Measurements from ENCODE around the gene HIF1AN.

The HIF1AN gene

GRCh38 chr10:100522107-100522801 lies 13.5 kb upstream of the HIF1AN start:
- DNase-seq (ENCODE audit: low spot score): no peak

DNA sequence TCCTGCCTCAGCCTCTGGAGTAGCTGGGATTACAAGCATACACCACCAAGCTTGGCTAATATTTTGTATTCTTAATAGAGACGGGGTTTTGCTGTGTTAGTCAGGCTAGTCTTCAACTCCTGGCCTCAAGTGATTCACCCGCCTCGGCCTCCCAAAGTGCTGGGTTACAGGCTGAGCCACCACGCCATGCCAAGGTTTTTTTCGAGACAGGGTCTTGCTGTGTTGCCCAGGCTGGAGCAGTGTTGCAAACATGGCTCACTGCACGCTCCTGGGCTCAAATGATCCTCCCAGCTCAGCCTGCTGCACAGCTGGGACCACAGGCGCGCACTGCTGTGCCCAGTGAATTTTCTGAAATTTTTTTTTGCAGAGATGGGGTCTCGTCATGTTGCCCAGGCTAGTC lies 12.8 kb upstream of the HIF1AN start:
- DNase-seq (ENCODE audit: low spot score): no peak

DNA sequence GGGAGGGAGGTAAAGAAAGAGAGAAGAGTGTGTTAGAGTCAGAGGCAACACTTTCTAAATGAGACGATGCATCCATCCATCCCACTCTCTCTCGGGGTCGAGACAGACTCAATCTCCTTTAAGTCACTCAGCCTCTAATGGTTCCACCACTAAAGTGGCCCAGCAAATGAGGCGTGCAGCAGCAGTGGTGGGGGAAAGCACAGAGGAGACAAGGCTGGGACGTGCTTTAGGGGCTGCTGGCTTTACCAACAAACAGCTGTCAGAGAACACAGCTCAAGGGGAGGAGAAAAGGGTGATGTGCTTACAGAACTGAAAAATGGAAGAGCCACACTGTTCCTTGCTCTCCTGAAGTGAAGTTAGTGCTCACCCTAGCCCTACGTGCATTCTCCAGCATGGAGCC lies 11.5 kb upstream of the HIF1AN start:
- no peak for DNase-seq (ENCODE audit: low spot score)

GRCh38 chr10:100524638-100525037 lies 11.1 kb upstream of the HIF1AN start:
- DNase-seq (ENCODE audit: low spot score): no peak

DNA sequence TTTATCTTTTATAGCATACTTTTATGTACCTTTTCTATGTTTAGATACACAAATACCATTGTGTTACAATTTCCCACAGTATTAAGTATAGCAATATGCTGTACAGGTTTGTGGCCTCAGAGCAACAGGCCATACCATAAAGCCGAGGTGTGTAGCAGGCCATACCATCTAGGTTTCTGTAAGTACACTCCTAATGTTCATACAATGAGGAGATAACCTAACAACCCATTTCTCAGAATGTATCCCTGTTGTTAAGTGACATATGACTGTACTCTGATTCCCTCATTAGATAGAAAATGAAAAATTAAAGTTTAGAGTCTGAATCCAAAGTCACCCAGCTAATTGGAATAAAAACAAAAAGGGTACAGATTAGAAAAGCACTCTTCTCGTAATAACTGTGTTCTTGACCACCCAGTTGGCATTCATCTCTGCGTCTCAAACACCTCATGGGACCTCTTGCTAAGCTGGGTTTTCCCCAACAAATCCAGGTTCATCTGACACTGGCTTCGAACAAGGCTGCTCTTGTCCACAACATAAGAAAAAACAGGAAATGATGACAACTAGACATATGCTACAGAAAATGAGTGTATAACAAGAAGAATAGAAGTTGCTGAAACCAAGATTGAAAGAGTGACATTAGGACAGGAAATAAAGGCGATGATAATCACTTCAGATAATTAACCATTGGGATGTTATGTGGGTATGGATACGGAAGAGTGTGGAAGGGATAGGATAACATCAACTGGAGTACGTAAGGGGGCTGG lies 7.4 kb upstream of the HIF1AN start:
- no peak for DNase-seq (ENCODE audit: low spot score)

GRCh38 chr10:100528921-100529474 lies 6.7 kb upstream of the HIF1AN start:
- DNase-seq (ENCODE audit: low spot score): peak; percentile 16

DNA sequence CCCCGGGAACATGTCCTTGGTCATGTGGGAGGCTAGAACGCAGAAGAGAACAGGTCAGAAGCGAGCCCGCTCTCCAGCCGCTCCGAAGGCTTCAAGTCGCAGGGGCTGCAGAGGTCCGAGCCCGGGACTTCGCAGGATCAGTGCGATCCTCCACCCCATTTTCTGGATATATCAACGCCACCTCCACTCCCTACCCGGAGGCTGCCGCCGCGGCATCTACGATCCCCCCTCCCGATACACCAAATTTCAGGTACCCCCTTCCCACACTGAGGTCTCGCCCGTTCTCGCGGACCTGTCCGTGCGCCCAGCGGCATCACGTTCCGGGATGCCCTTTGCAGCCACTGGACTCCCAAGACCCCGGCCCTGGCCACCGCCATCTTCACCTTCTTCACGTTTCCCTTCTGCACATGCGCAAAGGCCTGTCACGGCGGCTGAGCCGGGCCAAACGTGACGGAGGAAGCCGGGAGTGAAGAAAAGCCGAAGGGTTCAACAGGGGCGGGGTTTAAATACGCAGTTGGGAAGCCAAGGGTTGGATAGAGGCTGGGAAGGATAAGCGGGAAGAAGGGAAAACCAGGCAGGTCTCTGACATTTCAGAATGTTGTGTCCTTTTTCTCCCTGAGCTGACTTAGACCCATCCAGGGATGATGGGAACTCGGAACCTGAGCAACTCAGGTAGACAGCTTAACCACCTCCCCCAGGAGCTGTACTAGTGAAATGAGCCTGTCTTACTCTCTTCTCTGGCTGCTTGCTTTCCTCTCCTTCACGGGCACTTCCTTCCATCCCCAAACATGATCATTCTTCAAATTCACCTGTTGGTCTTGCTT lies 6.1 kb upstream of the HIF1AN start, which contains the start of gene NDUFB8:
Gene NDUFB8, minus strand, starts transcription at position 397 of the 824 bp plus-strand sequence. Its CDS starts 20 bp downstream, at position 377.
- DNase-seq (ENCODE audit: low spot score): peak; percentile 92

DNA sequence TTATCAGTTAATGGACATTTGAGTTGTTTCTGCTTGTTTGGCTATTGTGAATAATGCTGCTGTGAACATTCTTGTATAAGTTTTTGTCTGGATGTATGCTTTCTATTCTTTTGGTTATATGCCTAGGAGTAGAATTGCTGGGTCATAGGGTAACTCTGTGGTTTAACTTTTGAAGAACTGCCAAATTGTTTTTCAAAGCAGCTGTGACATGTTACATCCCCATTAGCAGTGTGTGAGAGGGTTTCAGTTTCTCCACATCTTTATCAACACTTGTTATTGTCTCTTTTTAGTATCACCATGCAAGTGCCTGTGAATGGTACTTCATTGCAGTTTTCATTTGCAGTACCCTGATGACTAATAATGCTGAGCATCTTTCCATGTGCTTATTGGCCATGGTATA lies 4.0 kb upstream of the HIF1AN start:
- no peak for DNase-seq (ENCODE audit: low spot score)

DNA sequence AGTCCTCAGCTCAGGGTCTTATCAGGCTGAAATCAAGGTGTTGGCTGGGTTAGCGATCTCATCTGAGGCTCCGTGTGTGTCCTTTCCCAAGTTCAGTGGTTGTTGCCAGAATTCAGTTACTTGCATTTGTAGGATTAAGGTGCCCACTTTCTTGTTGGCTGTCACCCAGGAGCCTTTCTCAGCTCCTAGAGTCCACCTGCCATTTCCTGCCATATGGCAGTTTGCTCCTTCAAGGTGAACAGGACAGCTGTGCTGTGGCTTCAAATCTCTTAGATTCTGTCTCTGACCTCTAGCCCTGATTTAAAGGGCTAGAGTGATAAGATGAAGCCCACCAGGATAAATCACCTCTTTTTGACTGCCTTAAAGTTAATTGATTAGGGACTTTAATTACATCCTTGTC lies 1.0 kb upstream of the HIF1AN start:
- no peak for DNase-seq (ENCODE audit: low spot score)

GRCh38 chr10:100535338-100535714 lies 417 bp upstream of the HIF1AN start:
- no peak for DNase-seq (ENCODE audit: low spot score)

DNA sequence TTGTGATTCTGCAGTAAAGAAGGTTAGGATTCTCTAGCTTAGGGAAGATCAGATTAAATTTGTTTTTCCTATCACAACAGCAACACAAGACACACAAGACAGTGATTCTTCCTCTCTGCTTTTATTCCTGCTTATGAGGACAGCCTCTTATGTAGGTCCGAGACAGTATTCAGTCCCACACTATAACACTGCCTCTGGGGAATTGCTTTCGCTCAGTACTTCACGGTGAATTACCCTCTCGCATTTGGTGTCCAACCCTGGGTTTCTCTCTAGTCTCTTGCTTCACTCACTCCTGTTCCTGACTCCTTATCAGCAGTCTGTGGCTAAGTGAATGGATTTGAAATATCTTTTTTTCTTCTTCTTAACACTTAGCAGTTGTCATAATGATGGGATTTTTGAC lies 1.7 kb downstream of the HIF1AN start:
- no peak for DNase-seq (ENCODE audit: low spot score)

- no peak for DNase-seq (ENCODE audit: low spot score)
Measured at GRCh38 chr10:100544950-100545349, 9.2 kb downstream of the HIF1AN start.

GRCh38 chr10:100551196-100551595 lies 15.5 kb downstream of the HIF1AN start:
- DNase-seq (ENCODE audit: low spot score): no peak

DNA sequence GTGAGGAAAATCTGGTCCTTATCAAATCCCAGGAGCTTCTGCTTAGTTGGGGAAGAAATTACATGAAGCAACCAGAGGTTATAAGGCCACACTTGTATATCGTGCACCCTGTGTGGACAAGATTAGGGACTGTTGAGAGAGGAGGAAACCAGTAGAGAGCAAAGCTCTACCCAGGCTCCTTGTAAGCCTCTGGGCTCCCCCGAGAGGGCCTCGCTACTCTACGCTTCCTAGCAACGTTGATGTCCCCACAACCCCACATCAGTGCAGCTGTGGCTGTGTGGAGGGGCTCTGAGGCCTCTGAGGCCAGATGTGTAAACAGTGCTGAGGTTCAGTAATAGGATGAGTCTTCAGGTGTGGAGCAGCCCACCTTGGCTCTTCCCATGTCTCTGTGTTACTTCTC lies 16.0 kb downstream of the HIF1AN start:
- no peak for DNase-seq (ENCODE audit: low spot score)

GRCh38 chr10:100553929-100554328 lies 18.2 kb downstream of the HIF1AN start:
- no peak for DNase-seq (ENCODE audit: low spot score)

DNA sequence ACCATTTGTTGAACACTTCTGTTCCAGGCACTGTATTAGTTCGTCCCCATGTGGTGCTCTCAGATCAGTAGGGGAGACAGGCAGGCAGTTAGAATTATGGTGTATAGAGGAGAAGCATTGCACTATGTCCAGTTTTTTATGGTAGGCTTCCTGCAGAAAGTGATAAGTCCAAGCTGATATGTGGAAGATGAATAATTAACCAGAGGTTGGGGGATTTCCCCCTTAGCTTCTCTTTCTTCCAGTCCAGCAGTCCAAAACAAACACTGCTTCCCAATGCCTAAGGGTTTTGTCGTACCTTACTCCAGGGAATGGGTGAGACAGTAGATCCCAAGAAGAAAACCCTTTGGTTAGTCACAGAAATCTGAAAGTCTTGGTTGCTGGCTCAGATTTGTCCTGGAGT lies 19.2 kb downstream of the HIF1AN start:
- no peak for DNase-seq (ENCODE audit: low spot score)

DNA sequence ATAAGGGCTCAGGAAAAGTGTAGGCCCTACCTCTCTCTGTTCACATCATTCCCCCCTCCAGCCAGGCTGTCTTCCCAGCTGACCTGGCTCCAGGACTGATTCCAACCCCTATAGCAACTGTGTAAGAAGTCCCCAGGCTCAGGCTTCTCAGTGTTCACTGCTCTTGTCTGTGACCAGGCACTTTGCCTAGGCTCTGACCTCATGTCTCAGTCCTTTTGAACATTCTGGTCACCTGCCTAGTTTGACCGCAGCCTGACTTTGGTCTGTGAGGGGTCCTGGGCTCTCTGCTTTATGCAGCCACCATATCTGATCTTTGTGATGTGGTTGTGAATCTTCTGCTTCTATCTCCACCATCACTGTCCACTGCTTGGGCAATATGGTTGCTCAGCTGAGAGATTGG lies 24.5 kb downstream of the HIF1AN start:
- no peak for DNase-seq (ENCODE audit: low spot score)

DNA sequence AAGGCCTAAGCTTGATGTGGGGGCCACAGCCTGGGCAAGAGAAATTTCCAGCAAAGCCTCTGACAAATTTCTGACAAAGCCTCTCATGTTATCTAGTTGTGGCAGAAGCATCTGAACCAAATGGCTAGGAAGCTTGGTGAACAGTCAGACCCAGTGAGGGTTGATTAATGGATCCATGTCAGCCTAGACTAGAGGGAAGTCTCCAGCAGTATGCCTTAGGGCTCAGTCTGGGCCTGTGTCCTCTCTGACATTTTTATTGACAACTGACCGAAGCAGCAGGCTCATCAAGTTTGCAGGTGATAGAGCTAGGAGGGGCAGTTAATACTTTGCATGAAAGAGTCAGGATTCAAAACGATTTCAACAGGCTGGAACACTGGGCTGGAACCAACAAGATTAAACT lies 25.3 kb downstream of the HIF1AN start:
- DNase-seq (ENCODE audit: low spot score): no peak

DNA sequence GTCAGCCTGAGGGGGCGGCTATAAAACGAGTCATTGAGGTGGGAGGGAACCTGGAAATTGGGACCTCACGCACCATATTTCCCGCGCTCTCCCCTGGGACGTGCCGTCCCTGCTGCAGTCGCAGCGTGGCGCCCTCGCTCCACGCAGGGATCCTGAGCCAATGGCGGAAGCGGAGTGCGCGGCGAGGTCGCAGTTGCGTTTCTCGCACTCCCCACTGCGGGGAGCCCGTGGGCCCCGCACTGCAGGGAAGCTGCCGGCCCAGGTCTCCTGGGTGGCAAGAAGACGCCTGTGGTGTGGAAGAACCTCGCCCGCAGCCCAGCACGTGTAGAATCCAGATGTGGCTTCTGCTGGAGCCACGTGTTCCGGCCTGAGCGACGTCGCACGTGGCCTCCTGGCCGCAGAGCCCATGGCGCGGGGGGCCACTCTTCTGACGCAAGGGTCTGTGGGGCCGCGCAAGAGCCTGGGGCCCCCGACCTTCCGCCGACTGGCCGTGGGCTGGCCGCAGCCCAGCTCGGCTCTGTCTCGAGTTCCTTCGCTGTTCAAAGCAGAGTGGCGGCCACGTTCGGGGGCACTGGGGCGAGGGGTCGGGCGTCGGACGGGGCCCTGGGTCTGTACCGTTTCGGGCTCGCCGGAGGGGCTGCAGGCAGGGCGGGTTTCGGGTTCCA lies 26.4 kb downstream of the HIF1AN start:
- DNase-seq (ENCODE audit: low spot score): peak; percentile 40

- no peak for DNase-seq (ENCODE audit: low spot score)
Measured at GRCh38 chr10:100565206-100565985, 29.7 kb downstream of the HIF1AN start.

GRCh38 chr10:100566561-100566960 lies 30.8 kb downstream of the HIF1AN start:
- DNase-seq (ENCODE audit: low spot score): no peak

Data from cerebellar cortex (tissue), 1 donor.